SK-N-SH treated with all-trans-retinoic acid at 6 μM for 48 hours (cell line): ENCODE data around the gene PODXL.

Source experiments
- ARNTL ChIP-seq: fragments of 450-650 bp; formaldehyde crosslinking; IDR thresholded peaks from 2 replicates; pipeline ENCODE4 v1.5.0; 2020; ENCODE audit warnings: low read depth, mild to moderate bottlenecking, moderate library complexity, borderline replicate concordance
- ESRRG ChIP-seq: fragments of 250-450 bp; sonication (Bioruptor Pico); IDR thresholded peaks from 2 replicates; pipeline ENCODE4 v1.6.1; 2021; ENCODE audit warnings: mild to moderate bottlenecking
- ISL1 ChIP-seq: fragments of 250-450 bp; sonication (Bioruptor Pico); IDR thresholded peaks from 2 replicates; pipeline ENCODE4 v2.1.2; 2022; ENCODE audit warnings: mild to moderate bottlenecking, moderate library complexity
- PATZ1 ChIP-seq: fragments of 250-450 bp; sonication (Bioruptor Pico); IDR thresholded peaks from 2 replicates; pipeline ENCODE4 v1.8.0; 2020; ENCODE audit warnings: mild to moderate bottlenecking, moderate library complexity, borderline replicate concordance
- RARB ChIP-seq: fragments of 250-450 bp; sonication (Bioruptor Pico); IDR thresholded peaks from 2 replicates; pipeline ENCODE4 v1.8.0; 2021; ENCODE audit warnings: mild to moderate bottlenecking, moderate library complexity
- TOX ChIP-seq: fragments of 250-450 bp; sonication (Bioruptor Pico); IDR thresholded peaks from 2 replicates; pipeline ENCODE4 v1.8.0; 2021; ENCODE audit warnings: mild to moderate bottlenecking, moderate library complexity, borderline replicate concordance
- TSHZ2 ChIP-seq: fragments of 250-450 bp; sonication (Bioruptor Pico); IDR thresholded peaks from 2 replicates; pipeline ENCODE4 v1.5.0; 2020; ENCODE audit warnings: mild to moderate bottlenecking, moderate library complexity
- ZFP3 ChIP-seq: fragments of 250-450 bp; sonication (Bioruptor Pico); IDR thresholded peaks from 2 replicates; pipeline ENCODE4 v1.5.0; 2020; ENCODE audit warnings: mild to moderate bottlenecking, moderate library complexity
- ZNF8 ChIP-seq: fragments of 450-650 bp; formaldehyde crosslinking; IDR thresholded peaks from 2 replicates; pipeline ENCODE4 v1.5.0; 2020; ENCODE audit warnings: mild to moderate bottlenecking, moderate library complexity

- TF ChIP-seq ARNTL (CRISPR knock-in tag), result no peak
- TF ChIP-seq RARB, result no peak
- TF ChIP-seq ZNF8 (CRISPR knock-in tag), result no peak
- TF ChIP-seq PATZ1 (CRISPR knock-in tag), result no peak
- no peak for TF ChIP-seq ZFP3 (CRISPR knock-in tag)
- no peak for TF ChIP-seq TSHZ2
- TF ChIP-seq ESRRG (CRISPR knock-in tag), result no peak
- TF ChIP-seq ISL1 (CRISPR knock-in tag), result no peak
- TF ChIP-seq TOX (CRISPR knock-in tag), result no peak
Measured at GRCh38 chr7:131591687-131592319, 35.4 kb upstream of the PODXL start.
